Peyer's patch (tissue), 4 donors: ENCODE measurements around the gene TPD52L2.
"Not testable (repeated sequence)": the region's sequence is repeated elsewhere in the genome, so short reads cannot be mapped to it uniquely, and the experiment has no call there.

Experiments used
- CTCF ChIP-seq, 6 experiments: fragments of 450-650 bp in 4 of 6; fragments of 200-600 bp in 2 of 6; sonication (generic) in 1 of 6; IDR thresholded peaks; one replicate each; pipeline ENCODE4 v1.5.1; 2017 to 2019; ENCODE audit warnings: antibody characterized with exemption in 6 of 6, mild to moderate bottlenecking in 3 of 6, moderate library complexity in 1 of 6
- POLR2A ChIP-seq, 2 donors: fragments of 450-650 bp; IDR thresholded peaks; one replicate each; pipeline ENCODE4 v1.5.1; 2017; ENCODE audit warnings: antibody characterized with exemption in 2 of 2, mild to moderate bottlenecking in 2 of 2, moderate library complexity in 2 of 2

DNA sequence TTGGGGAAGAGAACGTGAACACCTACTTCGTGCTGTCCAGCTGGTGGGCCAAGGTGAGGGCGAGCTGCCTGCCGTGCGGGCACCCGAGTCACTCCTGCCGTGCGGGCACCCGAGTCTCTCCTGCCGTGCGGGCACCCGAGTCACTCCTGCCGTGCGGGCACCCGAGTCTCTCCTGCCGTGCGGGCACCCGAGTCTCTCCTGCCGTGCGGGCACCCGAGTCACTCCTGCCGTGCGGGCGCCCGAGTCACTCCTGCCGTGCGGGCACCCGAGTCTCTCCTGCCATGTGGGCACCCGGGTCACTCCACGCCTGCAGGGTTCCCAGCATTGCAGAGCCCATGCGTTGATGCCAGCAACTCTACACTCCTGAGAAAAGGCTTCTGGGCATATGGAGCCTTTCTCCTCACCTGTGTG lies 64.4 kb downstream of the TPD52L2 start:
- TF ChIP-seq CTCF, POLR2A (IDR thresholded peaks at IDR 0.05): not testable (repeated sequence)
